ENCODE data around the gene SLC35E1.

GRCh38 chr19:16584248-16585093 is 12.3 kb upstream of the SLC35E1 start:
- TF ChIP-seq, protein P1, sequence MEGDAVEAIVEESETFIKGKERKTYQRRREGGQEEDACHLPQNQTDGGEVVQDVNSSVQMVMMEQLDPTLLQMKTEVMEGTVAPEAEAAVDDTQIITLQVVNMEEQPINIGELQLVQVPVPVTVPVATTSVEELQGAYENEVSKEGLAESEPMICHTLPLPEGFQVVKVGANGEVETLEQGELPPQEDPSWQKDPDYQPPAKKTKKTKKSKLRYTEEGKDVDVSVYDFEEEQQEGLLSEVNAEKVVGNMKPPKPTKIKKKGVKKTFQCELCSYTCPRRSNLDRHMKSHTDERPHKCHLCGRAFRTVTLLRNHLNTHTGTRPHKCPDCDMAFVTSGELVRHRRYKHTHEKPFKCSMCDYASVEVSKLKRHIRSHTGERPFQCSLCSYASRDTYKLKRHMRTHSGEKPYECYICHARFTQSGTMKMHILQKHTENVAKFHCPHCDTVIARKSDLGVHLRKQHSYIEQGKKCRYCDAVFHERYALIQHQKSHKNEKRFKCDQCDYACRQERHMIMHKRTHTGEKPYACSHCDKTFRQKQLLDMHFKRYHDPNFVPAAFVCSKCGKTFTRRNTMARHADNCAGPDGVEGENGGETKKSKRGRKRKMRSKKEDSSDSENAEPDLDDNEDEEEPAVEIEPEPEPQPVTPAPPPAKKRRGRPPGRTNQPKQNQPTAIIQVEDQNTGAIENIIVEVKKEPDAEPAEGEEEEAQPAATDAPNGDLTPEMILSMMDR (IDR thresholded peaks at IDR 0.05; ENCODE audit: insufficient read depth, low read depth, low read length): no peak
- no peak for TF ChIP-seq EZH2 (IDR thresholded peaks at IDR 0.05; ENCODE audit: insufficient read depth, low read length)

Measured in astrocyte (in vitro differentiated cells and primary cell).